ENCODE measurements around the gene SLC66A1. TPM values are rescaled to one million over a fixed set of nuclear protein-coding genes. Genes with fewer than 3 reads are reported as not detected.
"Not testable (repeated sequence)": the region's sequence is repeated elsewhere in the genome, so short reads cannot be mapped to it uniquely, and the experiment has no call there.

The SLC66A1 gene
- total RNA-seq, 1 experiment from 2014 or later = 22.5 TPM

GRCh38 chr1:19285807-19286206 lies 26.3 kb upstream of the SLC66A1 start:
- not testable (repeated sequence) for H3K56ac ChIP-seq (ENCODE audit: insufficient read length, low read depth, low read length); H3K27ac Mint-ChIP-seq; H2BK5ac ChIP-seq (ENCODE audit: insufficient read length, low read length); H2BK120ac ChIP-seq (ENCODE audit: low read depth, low read length, poor library complexity, severe bottlenecking); H3K4me1 Mint-ChIP-seq; H3K4ac ChIP-seq (ENCODE audit: low read depth, low read length); H2BK12ac ChIP-seq (ENCODE audit: insufficient read length, low read depth, low read length); H4K5ac ChIP-seq (ENCODE audit: insufficient read length, low read depth, low read length); H2BK15ac ChIP-seq (ENCODE audit: low read depth, low read length); H3K18ac ChIP-seq (ENCODE audit: insufficient read length, low read depth, low read length); H3T11ph ChIP-seq (ENCODE audit: low read length); H3K4me1 ChIP-seq (ENCODE audit: insufficient read depth, low read length); H2BK20ac ChIP-seq (ENCODE audit: low read depth, low read length, poor library complexity, severe bottlenecking); H3K23ac ChIP-seq (ENCODE audit: insufficient read length, low read depth, low read length); H3K27ac ChIP-seq (ENCODE audit: insufficient read length, low read depth, low read length); DNase-seq; H3K79me1 ChIP-seq (ENCODE audit: insufficient read depth, low read depth, low read length, poor library complexity, severe bottlenecking); H3K4me2 ChIP-seq (ENCODE audit: insufficient read depth, insufficient read length, low read length); H3K23me2 ChIP-seq (ENCODE audit: insufficient read length, low read depth, low read length, poor library complexity, severe bottlenecking); H2AFZ ChIP-seq (ENCODE audit: low read length); H4K91ac ChIP-seq (ENCODE audit: insufficient read length, low read depth, low read length); H2AK5ac ChIP-seq (ENCODE audit: insufficient read length, low read length); H4K20me1 ChIP-seq (ENCODE audit: control insufficient read depth, insufficient read depth, insufficient read length); H3K14ac ChIP-seq (ENCODE audit: insufficient read depth, low read length); H3K9me3 ChIP-seq (ENCODE audit: control insufficient read depth, low read depth, low read length); H3K9ac ChIP-seq (ENCODE audit: extremely low read depth, insufficient read length, low read length); H3K9me3 Mint-ChIP-seq; H3K79me2 ChIP-seq (ENCODE audit: insufficient read depth, low read length); H3K4me3 Mint-ChIP-seq; H3K36me3 Mint-ChIP-seq (ENCODE audit: insufficient read depth in 1 of 3, low read depth in 3 of 3); H3K27me3 ChIP-seq (ENCODE audit: insufficient read depth, low read length); H4K8ac ChIP-seq (replicated peaks; ENCODE audit: insufficient read length, low read depth, low read length)
- WGBS (ENCODE audit: extremely low coverage, insufficient read length, low lambda C conversion rate) = no CpG with 5 or more reads among the region's 3 CpGs
- H3K27me3 Mint-ChIP-seq (ENCODE audit: low read depth) = peaks cover 35% of the 10 kb centered on the region
